KOPT-K1 (cell line): ENCODE data around the gene SALL2.

Experiments used
- H3K27ac ChIP-seq: fragments of 200-600 bp; sonication (generic); 2 replicates; pipeline ENCODE4 v1.5.1; 2016; ENCODE audit warnings: antibody characterized with exemption, mild to moderate bottlenecking, low read depth, low read length; ENCODE audit not compliant: poor library complexity, severe bottlenecking
- H3K36me3 ChIP-seq: fragments of 200-600 bp; sonication (generic); 2 replicates; pipeline ENCODE4 v1.5.1; 2017; ENCODE audit warnings: antibody characterized with exemption, mild to moderate bottlenecking, low read length, moderate library complexity; ENCODE audit not compliant: insufficient read depth
- H3K9me3 ChIP-seq: fragments of 200-600 bp; sonication (generic); 2 replicates; pipeline ENCODE4 v1.5.1; 2017; ENCODE audit warnings: antibody characterized with exemption, low read length, mild to moderate bottlenecking; ENCODE audit not compliant: insufficient read depth, poor library complexity, severe bottlenecking

Gene SALL2

GRCh38 chr14:21475767-21476522 is 50.2 kb downstream of the SALL2 start:
- Histone ChIP-seq H3K36me3 (peaks cover 30% of the 10 kb centered on the region), H3K27ac (peak overlapping the region; percentile 60), H3K9me3 (no peaks in the 10 kb centered on the region)
